Measurements from ENCODE around the gene GAB4.
"Not testable (repeated sequence)": the region's sequence is repeated elsewhere in the genome, so short reads cannot be mapped to it uniquely, and the experiment has no call there.

GAB4 gene

DNA sequence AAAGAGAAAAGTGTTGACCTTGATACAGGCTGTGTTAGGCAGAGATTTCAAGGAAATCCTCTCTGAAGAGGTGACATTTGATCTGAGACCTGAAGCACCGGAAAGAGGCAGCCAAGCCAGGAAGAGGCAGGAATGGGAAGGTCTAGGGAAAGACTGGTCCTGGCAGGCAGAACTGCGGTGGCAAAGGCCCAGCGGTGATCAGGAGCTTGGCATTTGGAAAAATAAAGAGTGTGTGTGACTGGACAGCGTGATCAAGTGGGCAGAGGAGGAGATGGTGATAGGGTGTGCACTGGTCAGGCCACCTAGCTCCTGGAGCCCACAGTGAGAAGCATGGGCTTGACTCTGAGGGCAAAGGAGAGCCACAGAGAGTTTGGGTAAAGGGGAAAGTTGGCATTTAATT is 27.2 kb upstream of the GAB4 start:
- TF ChIP-seq, protein P1, sequence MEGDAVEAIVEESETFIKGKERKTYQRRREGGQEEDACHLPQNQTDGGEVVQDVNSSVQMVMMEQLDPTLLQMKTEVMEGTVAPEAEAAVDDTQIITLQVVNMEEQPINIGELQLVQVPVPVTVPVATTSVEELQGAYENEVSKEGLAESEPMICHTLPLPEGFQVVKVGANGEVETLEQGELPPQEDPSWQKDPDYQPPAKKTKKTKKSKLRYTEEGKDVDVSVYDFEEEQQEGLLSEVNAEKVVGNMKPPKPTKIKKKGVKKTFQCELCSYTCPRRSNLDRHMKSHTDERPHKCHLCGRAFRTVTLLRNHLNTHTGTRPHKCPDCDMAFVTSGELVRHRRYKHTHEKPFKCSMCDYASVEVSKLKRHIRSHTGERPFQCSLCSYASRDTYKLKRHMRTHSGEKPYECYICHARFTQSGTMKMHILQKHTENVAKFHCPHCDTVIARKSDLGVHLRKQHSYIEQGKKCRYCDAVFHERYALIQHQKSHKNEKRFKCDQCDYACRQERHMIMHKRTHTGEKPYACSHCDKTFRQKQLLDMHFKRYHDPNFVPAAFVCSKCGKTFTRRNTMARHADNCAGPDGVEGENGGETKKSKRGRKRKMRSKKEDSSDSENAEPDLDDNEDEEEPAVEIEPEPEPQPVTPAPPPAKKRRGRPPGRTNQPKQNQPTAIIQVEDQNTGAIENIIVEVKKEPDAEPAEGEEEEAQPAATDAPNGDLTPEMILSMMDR (IDR thresholded peaks at IDR 0.05; ENCODE audit: borderline replicate concordance, insufficient read depth, low read depth, low read length), result no peak
- H3K4me3 ChIP-seq (ENCODE audit: low read depth, low read length), result no peak overlapping the region

DNA sequence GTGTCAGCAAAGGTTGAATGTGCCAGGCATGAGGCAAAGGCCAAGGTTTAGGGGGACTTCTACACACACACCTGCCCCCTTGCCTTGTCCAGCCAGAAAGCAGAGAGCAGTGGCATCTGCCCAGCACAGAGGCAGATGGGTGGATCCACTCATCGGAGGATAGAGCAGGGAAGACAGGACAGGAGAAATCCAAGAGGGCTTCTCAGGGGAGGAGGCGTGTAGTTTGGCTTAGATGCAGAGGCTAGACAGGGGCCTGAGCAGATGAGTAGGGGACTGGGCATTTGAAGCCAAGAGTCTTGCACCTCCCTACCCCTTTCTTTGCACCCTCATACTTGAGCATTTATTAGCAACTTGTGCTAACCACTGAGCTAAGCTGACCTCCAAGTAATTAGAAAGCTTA is 26.5 kb upstream of the GAB4 start:
- not testable (repeated sequence) for H3K4me3 ChIP-seq (ENCODE audit: low read depth, low read length)

DNA sequence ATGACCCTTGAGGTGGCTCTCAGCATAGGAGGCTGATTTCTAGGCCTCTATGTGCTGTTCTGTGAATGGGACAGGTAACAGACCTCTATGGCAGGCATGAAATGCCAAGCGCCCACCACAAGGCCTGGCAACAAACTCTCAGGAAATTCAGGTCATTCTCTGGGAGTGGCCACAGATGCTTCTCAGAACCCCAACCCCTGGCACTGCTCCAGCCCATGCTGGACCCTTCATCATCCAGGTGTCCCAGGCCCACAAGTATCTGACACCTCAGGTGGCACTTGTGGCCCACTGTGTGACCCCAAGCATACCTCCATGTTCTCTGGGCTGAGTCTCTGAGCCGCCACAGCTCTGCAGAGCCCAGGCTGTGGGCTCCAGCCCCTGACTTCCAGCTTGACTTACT is 24.3 kb upstream of the GAB4 start:
- H3K4me3 ChIP-seq (ENCODE audit: low read depth, low read length), result not testable (repeated sequence)

DNA sequence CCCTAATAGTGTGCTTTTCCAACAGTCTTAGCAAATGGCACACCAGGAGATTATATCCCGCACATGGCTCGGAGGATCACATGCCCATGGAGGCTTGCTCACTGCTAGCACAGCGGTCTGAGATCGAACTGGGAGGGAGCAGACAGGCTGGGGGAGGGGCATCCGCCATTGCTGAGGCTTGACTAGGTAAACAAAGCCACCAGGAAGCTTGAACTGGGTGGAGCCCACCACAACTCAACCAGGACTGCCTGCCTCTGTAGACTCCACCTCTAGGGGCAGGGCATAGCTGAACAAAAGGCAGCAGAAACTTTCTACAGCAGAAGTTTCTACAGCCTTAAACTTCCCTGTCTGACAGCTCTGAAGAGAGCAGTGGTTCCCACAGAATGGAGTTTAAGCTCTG is 16.4 kb upstream of the GAB4 start:
- H3K4me3 ChIP-seq (ENCODE audit: low read depth, low read length), result not testable (repeated sequence)

DNA sequence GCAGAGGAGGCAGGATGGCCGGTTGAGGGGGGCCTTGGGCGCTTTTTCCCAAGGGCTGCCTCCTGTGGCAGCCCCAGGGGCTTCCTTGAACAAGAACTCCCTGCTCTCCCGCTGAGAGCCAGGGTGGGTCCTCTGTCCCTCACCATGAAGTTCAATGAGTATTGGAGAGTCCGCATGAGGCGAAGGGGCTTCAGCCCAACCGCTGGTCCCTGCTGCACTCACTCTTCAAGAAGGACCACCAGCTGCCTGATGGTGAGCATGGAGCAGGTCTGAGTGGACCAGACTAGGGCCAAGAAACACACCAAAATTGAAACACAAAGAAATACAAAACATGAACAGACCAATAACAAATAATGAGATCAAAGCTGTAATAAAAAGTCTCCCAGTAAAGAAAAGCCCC is 7.5 kb upstream of the GAB4 start:
- not testable (repeated sequence) for H3K4me3 ChIP-seq (ENCODE audit: low read depth, low read length)

DNA sequence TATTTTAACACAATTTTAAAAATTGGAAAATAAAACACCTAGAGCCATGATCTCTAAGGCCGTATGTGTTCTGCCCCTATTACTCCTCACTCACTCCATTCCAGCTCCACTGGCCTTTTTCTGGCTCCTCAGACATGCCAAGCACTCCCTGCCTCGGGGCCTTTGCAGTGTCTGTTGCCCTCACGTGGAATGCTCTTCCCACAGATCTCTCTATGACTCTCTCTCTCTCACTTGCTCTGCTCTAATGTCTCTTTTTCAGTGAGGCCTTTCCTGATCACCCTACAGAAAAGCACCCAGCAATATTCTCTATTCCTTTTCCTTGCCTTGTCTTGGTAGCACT is 6.0 kb upstream of the GAB4 start:
- H3K4me3 ChIP-seq (ENCODE audit: low read depth, low read length), result not testable (repeated sequence)

DNA sequence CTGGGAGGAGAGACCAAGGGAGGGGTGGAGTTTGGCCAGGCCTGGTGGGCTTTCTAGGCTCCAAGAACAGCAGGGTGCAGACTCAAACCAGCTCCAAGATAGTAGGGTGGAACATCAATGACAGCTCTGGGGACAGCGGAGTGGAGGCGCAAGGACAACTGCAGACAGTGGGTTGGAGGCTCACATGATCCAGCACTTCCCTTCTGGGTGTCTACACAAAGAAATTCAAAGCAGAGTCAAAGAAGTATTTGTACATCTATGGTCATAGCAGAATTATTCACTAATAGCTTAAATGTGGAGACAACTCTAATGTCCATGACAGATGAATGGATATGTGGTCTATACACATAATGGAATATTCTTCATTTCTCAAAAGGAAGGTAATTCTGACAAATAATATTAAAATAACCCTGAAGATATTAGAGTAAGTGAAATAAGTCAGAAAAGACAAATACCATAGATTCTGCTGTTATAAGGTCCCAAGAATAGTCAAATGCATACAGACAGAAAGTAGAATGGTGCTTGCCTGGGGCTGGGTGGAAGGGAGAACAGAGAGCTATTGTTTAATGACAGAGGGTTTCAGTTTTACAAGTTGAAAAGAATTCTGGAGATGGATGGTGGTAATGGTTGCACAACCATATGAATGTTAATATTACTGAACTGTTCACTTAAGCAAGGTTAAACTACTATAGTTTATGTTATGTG is 5.5 kb upstream of the GAB4 start:
- TF ChIP-seq, protein P1 (IDR thresholded peaks at IDR 0.05; ENCODE audit: borderline replicate concordance, insufficient read depth, low read depth, low read length), result no peak
- no peak overlapping the region for H3K4me3 ChIP-seq (ENCODE audit: low read depth, low read length)

DNA sequence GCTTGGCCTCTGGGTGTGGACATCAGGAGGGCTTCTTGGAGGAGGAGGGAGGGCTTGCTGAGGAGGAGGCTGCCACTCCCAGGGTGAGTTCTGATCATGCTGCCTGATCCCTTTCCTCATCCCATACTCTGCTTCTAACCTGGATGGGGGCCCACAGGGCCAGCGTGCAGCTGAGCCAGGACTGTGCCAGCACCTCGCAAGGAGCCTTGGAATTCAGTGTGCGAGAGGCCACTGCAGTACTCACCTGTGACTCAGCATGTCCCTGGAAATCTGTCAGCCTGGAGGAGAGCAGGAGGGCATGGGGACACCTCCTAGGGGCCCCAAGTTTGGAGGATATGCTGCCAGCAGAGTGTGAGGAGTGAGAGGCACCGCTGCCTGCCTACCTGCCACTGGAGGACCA is 4.2 kb upstream of the GAB4 start:
- TF ChIP-seq, protein P1 (IDR thresholded peaks at IDR 0.05; ENCODE audit: borderline replicate concordance, insufficient read depth, low read depth, low read length), result no peak
- H3K4me3 ChIP-seq (ENCODE audit: low read depth, low read length), result no peak overlapping the region

DNA sequence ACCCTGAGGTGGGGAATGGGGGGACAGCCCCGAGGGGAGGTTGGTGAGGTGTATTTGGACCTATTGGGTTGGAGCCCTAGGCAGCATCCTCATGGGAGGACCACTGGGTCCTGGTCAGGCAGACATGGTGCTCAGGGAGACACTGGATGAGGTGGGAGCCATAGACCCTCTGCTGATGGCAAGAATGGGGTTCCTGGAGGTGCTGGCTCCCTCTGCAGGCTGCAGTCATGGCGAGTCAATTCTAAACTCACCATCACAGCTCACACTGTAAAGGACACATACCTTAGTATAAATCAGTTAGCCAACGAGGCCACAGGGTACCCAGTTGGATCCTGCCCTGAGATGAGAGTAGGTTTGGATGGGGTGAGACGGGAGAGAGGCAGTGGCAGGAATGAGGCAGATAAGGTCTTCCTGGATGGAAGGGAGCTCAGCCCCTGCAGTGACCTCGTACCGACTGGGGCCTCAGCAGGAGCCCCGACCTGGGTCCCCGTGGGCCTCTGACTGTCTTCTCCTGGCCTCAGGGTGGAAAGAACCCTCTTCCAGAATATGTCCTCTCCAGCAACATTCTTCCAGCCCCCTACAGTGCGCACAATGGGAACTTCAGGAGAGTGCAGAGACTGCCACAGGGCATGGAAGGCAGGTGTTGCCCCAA is 1.7 kb upstream of the GAB4 start:
- TF ChIP-seq, protein P1 (IDR thresholded peaks at IDR 0.05; ENCODE audit: borderline replicate concordance, insufficient read depth, low read depth, low read length), result no peak
- H3K4me3 ChIP-seq (ENCODE audit: low read depth, low read length), result no peak overlapping the region

DNA sequence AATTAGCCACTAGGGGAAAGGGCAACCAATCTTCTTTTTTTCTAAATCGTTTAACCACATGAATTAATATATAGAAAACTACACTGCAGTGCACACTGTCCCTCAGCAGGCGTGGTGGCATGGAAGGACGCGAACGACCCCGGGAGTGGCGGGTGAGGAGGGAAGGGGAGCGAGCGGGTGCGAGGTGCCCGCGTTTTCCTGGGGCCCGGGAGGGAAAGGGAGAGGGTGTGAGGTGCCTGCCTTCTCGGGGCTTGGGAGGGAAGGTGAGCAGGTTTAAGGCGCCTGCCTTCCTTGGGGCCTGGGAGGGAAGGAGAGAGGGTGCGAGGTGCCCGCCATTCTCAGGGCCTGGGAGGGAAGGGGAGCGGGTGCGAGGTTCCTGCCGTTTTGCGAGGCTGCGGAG is 765 bp downstream of the GAB4 start:
- H3K4me3 ChIP-seq (ENCODE audit: low read depth, low read length), result no peak overlapping the region
- TF ChIP-seq, protein P1 (IDR thresholded peaks at IDR 0.05; ENCODE audit: borderline replicate concordance, insufficient read depth, low read depth, low read length), result no peak
